Spleen (tissue), 11 donors: Measurements from ENCODE around the gene RPP14. TPM values are rescaled to one million over a fixed set of nuclear protein-coding genes. Genes with fewer than 3 reads are reported as not detected.

Experiments used
- DNase-seq: peaks from one replicate; pipeline ENCODE4 v3.0.0-alpha.2; 2020
- H3K27ac ChIP-seq, 8 donors: fragments of 200-600 bp; sonication (generic) in 7 of 8; 1 replicate in 4 of 8; 2 replicates in 4 of 8; pipeline versions ENCODE4 v1.5.0 to v1.8.0; 2016 to 2021; ENCODE audit warnings: inconsistent platforms in 4 of 8, mild to moderate bottlenecking in 4 of 8, moderate library complexity in 1 of 8
- H3K27me3 ChIP-seq, 7 donors: fragments of 200-600 bp; sonication (generic) in 6 of 7; replicated peaks in 1 of 7; 1 replicate in 4 of 7; 2 replicates in 3 of 7; pipeline versions ENCODE4 v1.5.0 to v1.8.0; 2016 to 2021; ENCODE audit warnings: inconsistent platforms in 3 of 7, mild to moderate bottlenecking in 1 of 7
- H3K36me3 ChIP-seq, 6 donors: fragments of 200-600 bp; sonication (generic) in 5 of 6; 1 replicate in 4 of 6; 2 replicates in 2 of 6; pipeline versions ENCODE4 v1.5.0 to v1.8.0; 2016 to 2021; ENCODE audit warnings: inconsistent platforms in 2 of 6
- H3K4me1 ChIP-seq, 6 donors: fragments of 200-600 bp; sonication (generic) in 5 of 6; 1 replicate in 3 of 6; 2 replicates in 3 of 6; pipeline versions ENCODE4 v1.5.0 to v1.8.0; 2016 to 2021; ENCODE audit warnings: inconsistent platforms in 3 of 6
- H3K4me3 ChIP-seq, 8 donors: fragments of 200-600 bp; sonication (generic) in 7 of 8; 1 replicate in 4 of 8; 2 replicates in 4 of 8; pipeline versions ENCODE4 v1.5.0 to v1.8.0; 2016 to 2021; ENCODE audit warnings: inconsistent platforms in 4 of 8, mild to moderate bottlenecking in 4 of 8, moderate library complexity in 2 of 8
- H3K9me3 ChIP-seq, 8 donors: fragments of 200-600 bp; sonication (generic) in 7 of 8; 1 replicate in 4 of 8; 2 replicates in 4 of 8; pipeline versions ENCODE4 v1.5.0 to v1.8.0; 2016 to 2021; ENCODE audit warnings: inconsistent platforms in 4 of 8
- POLR2A ChIP-seq, 3 donors: fragments of 450-650 bp; IDR thresholded peaks; one replicate each; pipeline ENCODE4 v1.5.1; 2017; ENCODE audit warnings: antibody characterized with exemption in 3 of 3, mild to moderate bottlenecking in 1 of 3
- POLR2AphosphoS5 ChIP-seq, 3 donors: sonication (generic); formaldehyde crosslinking; IDR thresholded peaks; one replicate each; pipeline ENCODE4 v1.5.1; 2017; ENCODE audit warnings: antibody characterized with exemption in 3 of 3
- WGBS, 5 donors: extraction: QIAGEN DNeasy Blood & Tissue Kit in 3 of 5; methylation state at CpG; one replicate each; pipeline versions ENCODE4 v1.1.5 to v1.1.7; 2013 to 2018; 5-methylcytosine and 5-hydroxymethylcytosine counted together
- intact Hi-C: fragments of 100-400 bp; cut with DNase I; formaldehyde crosslinking; loops from one replicate; pipeline ENCODE4 v1.15.0; 2023; ENCODE audit warnings: low total_unique reads
- polyA plus RNA-seq, 3 donors: library from polyadenylated mRNA; stranded (reverse); fragments of 200-250 nt; gene quantifications; one replicate each; pipeline ENCODE4 v1.2.1, GENCODE V29; 2013
- total RNA-seq, 7 donors: library from RNA; depleted of rRNA in 3 of 7; stranded (reverse); fragments of >200 nt in 3 of 7; fragmentation: NEBNext Ultra II Directional in 4 of 7; extraction: Animal tissue kit (Norgen Biotek cat#: 25700) in 4 of 7; gene quantifications; one replicate each; pipeline versions ENCODE4 v1.1.0 to v1.2.1, GENCODE V29; 2016 to 2021
- TF ChIP-seq, protein P1 (sequence below), 11 experiments: fragments of 200-600 bp in 7 of 11; fragments of 450-650 bp in 4 of 11; sonication (generic) in 4 of 11; IDR thresholded peaks in 8 of 11; conservative IDR thresholded peaks in 3 of 11; 1 replicate in 7 of 11; 2 replicates in 4 of 11; pipeline versions ENCODE4 v1.4.0 to v1.8.0; 2016 to 2021; ENCODE audit warnings: antibody characterized with exemption in 11 of 11, inconsistent platforms in 4 of 11, mild to moderate bottlenecking in 1 of 11
- donor health status: healthy with polysubstance abuse.
- donor health status: DM: no; HTN: no; CAD: no; lungs with moderate emphysema.
- donor health status: DM: no; HTN: no; CAD: no.
- donor health status: Bipolar disorder and iron deficiency.
- donor health status: healthy.
- donor health status: DM: no; HTN: no; CAD: no.
- donor health status: DM: yes; HTN: yes; CAD: no.

RPP14 gene
- total and polyA plus RNA-seq, 10 donors: 6.2 to 21.3 (median 14.3) TPM

DNA sequence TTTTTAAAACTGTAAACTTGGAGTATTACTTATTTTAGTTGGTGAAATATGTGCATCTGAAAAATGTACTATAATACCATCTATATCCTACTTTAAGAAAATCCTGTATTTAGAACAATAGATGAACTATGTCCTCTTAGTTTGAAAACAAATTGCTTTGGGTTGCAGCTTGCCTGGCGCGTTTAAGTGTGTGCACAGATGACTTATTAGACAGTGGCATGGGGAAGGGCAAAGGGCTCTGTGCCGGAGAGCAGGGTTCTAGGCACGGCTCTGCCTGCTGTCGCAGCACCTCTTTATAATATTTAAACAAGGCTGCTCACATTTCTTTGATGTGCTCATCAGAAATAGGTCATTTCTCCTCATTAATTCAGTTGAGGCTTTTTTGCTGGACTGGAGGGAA, 36.6 kb downstream of the RPP14 start:
- intact Hi-C loops: no loop called here
- DNase-seq: no peak
- Histone ChIP-seq H3K4me1 (peaks cover 0 to 100% (median 60%) of the 10 kb centered on the region in 6 donors), H3K27ac (peak overlapping the region in 1 of 8 donors; percentile 43), H3K36me3 (peaks cover 0 to 70% (median 4%) of the 10 kb centered on the region in 6 donors), H3K4me3 (no peak overlapping the region), H3K9me3 (no peaks in the 10 kb centered on the region), H3K27me3 (no peaks in the 10 kb centered on the region)
- 88 to 92% (median 90%) methylated on average over 5 of the region's 5 CpGs for WGBS, 5 donors
- TF ChIP-seq POLR2AphosphoS5 (IDR thresholded peaks at IDR 0.05) (no peak), POLR2A (IDR thresholded peaks at IDR 0.05) (no peak)
- TF ChIP-seq, protein P1, sequence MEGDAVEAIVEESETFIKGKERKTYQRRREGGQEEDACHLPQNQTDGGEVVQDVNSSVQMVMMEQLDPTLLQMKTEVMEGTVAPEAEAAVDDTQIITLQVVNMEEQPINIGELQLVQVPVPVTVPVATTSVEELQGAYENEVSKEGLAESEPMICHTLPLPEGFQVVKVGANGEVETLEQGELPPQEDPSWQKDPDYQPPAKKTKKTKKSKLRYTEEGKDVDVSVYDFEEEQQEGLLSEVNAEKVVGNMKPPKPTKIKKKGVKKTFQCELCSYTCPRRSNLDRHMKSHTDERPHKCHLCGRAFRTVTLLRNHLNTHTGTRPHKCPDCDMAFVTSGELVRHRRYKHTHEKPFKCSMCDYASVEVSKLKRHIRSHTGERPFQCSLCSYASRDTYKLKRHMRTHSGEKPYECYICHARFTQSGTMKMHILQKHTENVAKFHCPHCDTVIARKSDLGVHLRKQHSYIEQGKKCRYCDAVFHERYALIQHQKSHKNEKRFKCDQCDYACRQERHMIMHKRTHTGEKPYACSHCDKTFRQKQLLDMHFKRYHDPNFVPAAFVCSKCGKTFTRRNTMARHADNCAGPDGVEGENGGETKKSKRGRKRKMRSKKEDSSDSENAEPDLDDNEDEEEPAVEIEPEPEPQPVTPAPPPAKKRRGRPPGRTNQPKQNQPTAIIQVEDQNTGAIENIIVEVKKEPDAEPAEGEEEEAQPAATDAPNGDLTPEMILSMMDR (IDR thresholded peaks at IDR 0.05 in 8 of 11, conservative IDR thresholded peaks at IDR 0.05 in 3 of 11): no peak

- WGBS, 5 donors: 91 to 97% (median 95%) methylated on average over 4 of the region's 4 CpGs
- H3K9me3 ChIP-seq: no peaks in the 10 kb centered on the region
- H3K27me3 ChIP-seq: no peaks in the 10 kb centered on the region
Measured at GRCh38 chr3:58345457-58345856, 39.4 kb downstream of the RPP14 start.

DNA sequence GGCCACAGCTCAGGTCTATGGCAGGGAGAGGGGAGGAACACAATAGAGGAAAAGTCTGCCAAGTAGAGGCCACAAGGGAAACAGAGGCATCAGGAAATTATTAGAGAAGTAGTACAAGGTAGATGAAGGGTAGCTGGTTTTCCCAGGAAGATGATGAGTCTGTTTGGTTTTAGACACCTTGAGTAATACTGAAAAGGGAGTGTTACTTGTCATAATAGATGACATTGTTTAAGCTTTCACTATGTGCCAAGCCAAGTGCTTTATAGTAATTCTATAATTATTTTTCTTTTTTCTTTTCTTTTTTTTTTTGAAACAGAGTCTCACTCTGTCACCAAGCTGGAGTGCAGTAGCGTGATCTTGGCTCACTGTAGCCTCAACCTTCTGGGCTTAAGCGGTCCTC, 40.3 kb downstream of the RPP14 start:
- TF ChIP-seq, protein P1 (IDR thresholded peaks at IDR 0.05 in 8 of 11, conservative IDR thresholded peaks at IDR 0.05 in 3 of 11): no peak
- TF ChIP-seq POLR2A (IDR thresholded peaks at IDR 0.05) (no peak), POLR2AphosphoS5 (IDR thresholded peaks at IDR 0.05) (no peak)
- Histone ChIP-seq H3K27me3 (no peaks in the 10 kb centered on the region), H3K4me1 (peaks cover 7 to 100% (median 69%) of the 10 kb centered on the region in 6 donors), H3K9me3 (no peaks in the 10 kb centered on the region), H3K4me3 (no peak overlapping the region), H3K36me3 (peaks cover 0 to 40% (median 4%) of the 10 kb centered on the region in 6 donors), H3K27ac (peak overlapping the region in 4 of 8 donors; percentile 7 to 30 (median 15))
- DNase-seq: no peak
- intact Hi-C loops: no loop called here
- 45 to 100% (median 82%) methylated on average over 2 of the region's 2 CpGs for WGBS, 5 donors

More at GRCh38 chr3:58345457-58345856, 39.4 kb downstream of the RPP14 start:
- TF ChIP-seq, protein P1 (IDR thresholded peaks at IDR 0.05 in 8 of 11, conservative IDR thresholded peaks at IDR 0.05 in 3 of 11): no peak
- TF ChIP-seq POLR2A (IDR thresholded peaks at IDR 0.05): no peak
- TF ChIP-seq POLR2AphosphoS5 (IDR thresholded peaks at IDR 0.05): no peak
- DNase-seq: no peak
- Histone ChIP-seq H3K36me3 (peaks cover 0 to 47% (median 4%) of the 10 kb centered on the region in 6 donors), H3K27ac (peak overlapping the region in 2 of 8 donors; percentile 22 to 30), H3K4me1 (peaks cover 7 to 100% (median 70%) of the 10 kb centered on the region in 6 donors), H3K4me3 (no peak overlapping the region)
- intact Hi-C loops: no loop called here

GRCh38 chr3:58347984-58348383, 41.9 kb downstream of the RPP14 start:
- no peaks in the 10 kb centered on the region for H3K27me3 ChIP-seq
- H3K27ac ChIP-seq: peak overlapping the region in 6 of 8 donors; percentile 43 to 92 (median 90)
- intact Hi-C loops: no loop called here
- TF ChIP-seq POLR2A (IDR thresholded peaks at IDR 0.05): no peak
- no peak for TF ChIP-seq POLR2AphosphoS5 (IDR thresholded peaks at IDR 0.05)
- TF ChIP-seq, protein P1 (IDR thresholded peaks at IDR 0.05 in 8 of 11, conservative IDR thresholded peaks at IDR 0.05 in 3 of 11): no peak
- no peak overlapping the region for H3K4me3 ChIP-seq
- DNase-seq: no peak
- H3K9me3 ChIP-seq: no peaks in the 10 kb centered on the region
- H3K4me1 ChIP-seq: peaks cover 13 to 100% (median 76%) of the 10 kb centered on the region in 6 donors
- peaks cover 0 to 24% (median 4%) of the 10 kb centered on the region in 6 donors for H3K36me3 ChIP-seq
- 46 to 76% (median 67%) methylated on average over 7 of the region's 7 CpGs for WGBS, 5 donors
